ENCODE measurements around the gene ELN. TPM values are rescaled to one million over a fixed set of nuclear protein-coding genes. Genes with fewer than 3 reads are reported as not detected.

Gene ELN
- polyA plus RNA-seq, 1 donor (not counting 4 experiments of a cell fraction or from before 2014, with no cell fraction given) = not detected

- Histone ChIP-seq H3K4me2 (ENCODE audit: control insufficient read depth, extremely low read depth, insufficient read depth, low read depth, low read length) (no peak overlapping the region), H3K27me3 (ENCODE audit: control insufficient read depth, extremely low read depth, insufficient read depth, low read length) (no peaks in the 10 kb centered on the region), H3K9me1 (ENCODE audit: control insufficient read depth, extremely low read depth, insufficient read depth, low read length) (no peaks in the 10 kb centered on the region), H2AFZ (ENCODE audit: control insufficient read depth, low read length) (no peak overlapping the region), H3K4me1 (ENCODE audit: control insufficient read depth, extremely low read depth, insufficient read depth, low read length) (no peaks in the 10 kb centered on the region), H3K79me2 (ENCODE audit: control insufficient read depth, insufficient read depth, low read length) (no peaks in the 10 kb centered on the region), H3K4me3 (ENCODE audit: control insufficient read depth in 2 of 3, extremely low read depth in 1 of 3, insufficient read depth in 2 of 3, low read depth in 1 of 3, low read length in 3 of 3) (no peak overlapping the region), H3K9me3 (ENCODE audit: control insufficient read depth, low read depth, low read length) (peaks cover 2% of the 10 kb centered on the region), H4K20me1 (ENCODE audit: control insufficient read depth, extremely low read depth, insufficient read depth, low read length) (no peaks in the 10 kb centered on the region), H3K27ac (ENCODE audit: control insufficient read depth, insufficient read depth, low read length) (no peak overlapping the region), H3K9ac (ENCODE audit: control insufficient read depth, extremely low read depth, insufficient read depth, low read length) (no peak overlapping the region), H3K36me3 (ENCODE audit: control insufficient read depth in 2 of 2, extremely low read depth in 1 of 2, insufficient read depth in 2 of 2, low read length in 2 of 2) (no peaks in the 10 kb centered on the region)
- dilution Hi-C loops (cut with MboI; ENCODE audit: extremely low pct_ligation_motif_present, low sequenced_read_pairs) = no loop called here
- FAIRE-seq (no peak), DNase-seq (ENCODE audit: low read depth, low spot score) (no peak)
- TF ChIP-seq EZH2 (IDR thresholded peaks at IDR 0.05; ENCODE audit: low read length) (no peak), CTCF (optimal IDR thresholded peaks at IDR 0.05 in 1 of 3, IDR thresholded peaks at IDR 0.05 in 1 of 3, conservative IDR thresholded peaks at IDR 0.05 in 1 of 3; ENCODE audit: extremely low read depth in 1 of 3, insufficient read depth in 2 of 3, low read length in 3 of 3) (no peak)
Observed at GRCh38 chr7:73991522-73992100, 36.4 kb upstream of the ELN start.

- dilution Hi-C loops (cut with MboI; ENCODE audit: extremely low pct_ligation_motif_present, low sequenced_read_pairs) = no loop called here
Observed at GRCh38 chr7:73992101-73992562, 35.8 kb upstream of the ELN start.

More at GRCh38 chr7:73992101-73992562, 35.8 kb upstream of the ELN start:
- Histone ChIP-seq H3K27me3 (ENCODE audit: control insufficient read depth, extremely low read depth, insufficient read depth, low read length) (no peaks in the 10 kb centered on the region), H3K9me1 (ENCODE audit: control insufficient read depth, extremely low read depth, insufficient read depth, low read length) (no peaks in the 10 kb centered on the region), H3K27ac (ENCODE audit: control insufficient read depth, insufficient read depth, low read length) (no peak overlapping the region), H4K20me1 (ENCODE audit: control insufficient read depth, extremely low read depth, insufficient read depth, low read length) (no peaks in the 10 kb centered on the region), H3K4me3 (ENCODE audit: control insufficient read depth in 2 of 3, extremely low read depth in 1 of 3, insufficient read depth in 2 of 3, low read depth in 1 of 3, low read length in 3 of 3) (no peak overlapping the region), H2AFZ (ENCODE audit: control insufficient read depth, low read length) (no peak overlapping the region), H3K36me3 (ENCODE audit: control insufficient read depth in 2 of 2, extremely low read depth in 1 of 2, insufficient read depth in 2 of 2, low read length in 2 of 2) (no peaks in the 10 kb centered on the region), H3K4me2 (ENCODE audit: control insufficient read depth, extremely low read depth, insufficient read depth, low read depth, low read length) (no peak overlapping the region), H3K9me3 (ENCODE audit: control insufficient read depth, low read depth, low read length) (peaks cover 2% of the 10 kb centered on the region), H3K4me1 (ENCODE audit: control insufficient read depth, extremely low read depth, insufficient read depth, low read length) (no peaks in the 10 kb centered on the region), H3K9ac (ENCODE audit: control insufficient read depth, extremely low read depth, insufficient read depth, low read length) (no peak overlapping the region), H3K79me2 (ENCODE audit: control insufficient read depth, insufficient read depth, low read length) (no peaks in the 10 kb centered on the region)
- DNase-seq (ENCODE audit: low read depth, low spot score) (no peak), FAIRE-seq (no peak)
- TF ChIP-seq EZH2 (IDR thresholded peaks at IDR 0.05; ENCODE audit: low read length) = no peak
- TF ChIP-seq CTCF (optimal IDR thresholded peaks at IDR 0.05 in 1 of 3, IDR thresholded peaks at IDR 0.05 in 1 of 3, conservative IDR thresholded peaks at IDR 0.05 in 1 of 3; ENCODE audit: extremely low read depth in 1 of 3, insufficient read depth in 2 of 3, low read length in 3 of 3) = no peak
